Neuron (in vitro differentiated cells): Measurements from ENCODE around the gene TDRD10.

Source experiments
- H2AFZ ChIP-seq: one replicate; pipeline ENCODE4 v1.6.1; 2013; ENCODE audit warnings: low read depth, mild to moderate bottlenecking, inconsistent platforms, low read length, moderate library complexity
- H3K27me3 ChIP-seq: one replicate; pipeline ENCODE4 v1.6.1; 2013; ENCODE audit warnings: low read length; ENCODE audit not compliant: insufficient read depth
- H3K36me3 ChIP-seq: one replicate; pipeline ENCODE4 v1.6.1; 2013; ENCODE audit warnings: low read length; ENCODE audit not compliant: insufficient read depth
- H3K4me1 ChIP-seq: one replicate; pipeline ENCODE4 v1.6.1; 2013; ENCODE audit warnings: low read length; ENCODE audit not compliant: insufficient read depth
- H3K4me3 ChIP-seq: 2 replicates; pipeline ENCODE4 v1.5.1; 2013; ENCODE audit warnings: mild to moderate bottlenecking, low read length, moderate library complexity
- H3K9me3 ChIP-seq: one replicate; pipeline ENCODE4 v1.6.1; 2013; ENCODE audit warnings: low read length

Gene TDRD10

DNA sequence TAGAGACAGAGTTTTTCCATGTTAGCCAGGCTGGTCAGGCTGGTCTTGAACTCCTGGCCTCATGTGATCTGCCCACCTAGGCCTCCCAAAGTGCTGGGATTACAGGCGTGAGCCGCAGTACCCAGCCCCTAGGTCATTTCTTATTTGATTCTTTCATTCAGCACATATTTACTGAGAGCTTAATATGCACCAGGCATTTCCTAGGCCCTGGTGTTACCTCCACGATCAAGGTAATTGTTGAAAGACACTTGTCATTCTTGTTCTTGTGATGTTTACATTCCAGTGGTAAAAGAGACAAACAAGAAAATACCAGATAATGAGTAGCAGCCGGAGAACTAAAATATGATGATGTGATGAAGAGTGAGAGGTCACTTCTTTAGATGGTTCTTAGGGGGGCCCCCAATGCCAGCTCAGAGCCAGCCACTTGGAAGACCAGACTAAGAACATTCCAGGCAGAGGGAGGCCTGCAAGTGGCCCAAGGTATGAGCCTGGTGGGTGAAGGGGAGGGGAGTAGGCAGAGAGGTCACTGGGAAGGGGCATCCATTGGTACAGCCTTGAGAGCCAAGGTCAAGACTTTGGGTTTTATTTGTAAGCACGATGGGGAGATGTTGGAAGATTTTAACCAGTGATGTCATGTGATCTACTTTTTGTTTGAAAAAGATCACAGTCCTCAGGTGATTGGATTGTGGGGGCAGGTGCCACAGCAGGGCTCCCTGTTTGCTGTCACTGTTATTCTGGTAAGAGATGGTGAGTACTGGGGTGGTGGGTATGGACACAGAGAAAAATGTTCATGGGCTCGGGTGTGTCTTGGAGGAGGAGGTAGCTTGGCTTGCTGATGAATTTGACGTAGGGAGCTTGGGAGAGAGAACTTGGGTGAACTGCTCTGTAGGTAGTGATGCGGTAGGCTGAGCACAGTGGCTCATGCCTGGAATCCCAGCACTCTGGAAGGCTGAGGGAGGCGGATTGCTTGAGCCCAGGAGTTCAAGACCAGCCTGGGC lies 37.8 kb downstream of the TDRD10 start:
- H2AFZ ChIP-seq: no peak overlapping the region
- H3K36me3 ChIP-seq: no peaks in the 10 kb centered on the region
- H3K4me1 ChIP-seq: no peaks in the 10 kb centered on the region
- H3K9me3 ChIP-seq: no peaks in the 10 kb centered on the region
- no peak overlapping the region for H3K4me3 ChIP-seq
- H3K27me3 ChIP-seq: peaks cover 4% of the 10 kb centered on the region

DNA sequence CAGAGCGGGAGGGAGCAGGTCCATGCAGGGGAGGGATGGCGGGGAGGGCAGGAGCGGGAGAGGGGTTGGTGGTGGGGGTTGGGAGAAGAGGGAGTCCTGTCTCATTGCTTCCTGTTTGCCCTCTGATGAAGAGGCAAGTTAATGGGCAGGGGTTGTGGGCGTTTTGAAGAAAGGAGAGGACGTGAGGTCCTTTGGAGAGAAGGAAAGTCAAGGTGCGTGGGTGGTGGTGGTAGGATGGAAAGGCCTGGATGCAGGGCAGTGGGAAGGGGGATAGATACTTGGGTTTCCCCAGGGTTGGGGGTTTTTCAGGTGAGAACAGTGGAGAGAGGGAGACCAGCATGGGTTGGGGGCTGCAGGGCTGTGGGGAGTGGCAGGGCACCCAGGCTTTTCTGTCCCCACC lies 39.2 kb downstream of the TDRD10 start:
- Histone ChIP-seq H3K9me3 (no peaks in the 10 kb centered on the region), H3K36me3 (no peaks in the 10 kb centered on the region), H3K4me3 (no peak overlapping the region), H3K4me1 (no peaks in the 10 kb centered on the region), H3K27me3 (peaks cover 4% of the 10 kb centered on the region), H2AFZ (no peak overlapping the region)

DNA sequence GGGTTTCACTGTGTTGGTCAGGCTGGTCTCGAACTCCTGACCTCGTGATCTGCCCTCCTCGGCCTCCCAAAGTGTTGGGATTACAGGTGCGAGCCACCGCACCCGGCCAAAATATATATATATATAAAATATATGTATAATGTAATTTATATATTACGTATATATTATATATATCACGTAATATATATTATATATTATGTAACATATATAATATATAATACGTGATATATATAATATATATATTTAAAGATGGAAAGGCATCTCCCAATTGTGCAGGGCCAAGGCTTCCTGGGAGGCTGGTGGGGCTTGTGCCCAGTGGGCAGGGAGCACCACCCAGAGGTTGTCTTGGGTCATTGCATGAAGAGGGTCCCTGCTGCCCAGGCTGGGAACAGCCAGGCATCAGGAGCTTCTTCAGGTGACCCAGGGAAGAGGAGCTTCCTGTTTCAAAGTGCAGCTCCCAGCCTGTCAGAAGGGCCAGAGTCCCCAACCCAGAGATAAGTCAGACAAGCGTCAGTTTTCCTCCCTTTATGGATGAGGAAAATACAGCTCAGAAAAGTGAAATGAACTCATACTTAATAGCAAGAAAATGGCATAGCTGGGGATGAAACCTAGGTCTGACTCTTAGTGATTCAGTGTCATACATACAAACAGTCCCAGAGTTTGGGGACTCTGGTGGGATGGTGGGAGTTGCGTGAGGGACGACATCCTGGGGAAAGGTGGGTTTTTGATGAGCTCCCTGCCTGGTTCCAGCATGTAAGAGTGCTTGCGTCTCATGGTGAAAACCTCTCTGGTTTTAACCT lies 44.4 kb downstream of the TDRD10 start:
- peaks cover 2% of the 10 kb centered on the region for H3K27me3 ChIP-seq

DNA sequence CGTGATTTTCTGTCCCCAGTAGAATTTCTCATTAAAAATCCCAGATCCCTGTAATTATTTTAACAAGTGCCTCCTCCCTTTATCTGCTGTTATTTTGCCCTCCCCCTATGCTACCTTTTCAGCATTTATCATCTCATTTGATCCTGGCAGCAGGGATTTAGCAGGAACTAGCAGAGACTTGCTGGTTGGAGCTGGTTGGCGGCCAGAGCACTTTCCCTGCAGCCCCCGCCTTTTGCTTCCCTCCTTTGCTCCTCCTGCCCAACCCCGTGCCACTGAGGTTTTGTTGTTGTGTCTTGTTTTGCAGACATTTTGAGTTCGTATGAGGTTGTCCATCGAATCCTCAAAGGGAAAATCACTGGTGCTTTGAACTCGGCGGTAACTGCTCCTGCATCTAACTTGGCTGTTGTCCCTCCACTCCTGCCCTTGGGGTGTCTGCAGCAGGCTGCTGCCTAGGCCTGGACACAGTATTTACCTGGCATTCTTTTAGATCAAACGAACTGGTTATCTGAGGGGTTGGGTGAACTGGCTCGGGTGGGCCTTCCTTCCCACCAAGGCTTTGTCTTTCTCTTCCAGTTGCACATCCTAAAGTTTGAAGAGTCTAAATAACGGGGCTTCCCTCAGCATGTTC lies 45.2 kb downstream of the TDRD10 start:
- Histone ChIP-seq H2AFZ (no peak overlapping the region), H3K27me3 (peaks cover 2% of the 10 kb centered on the region), H3K36me3 (peaks cover 36% of the 10 kb centered on the region), H3K4me3 (no peak overlapping the region), H3K4me1 (no peaks in the 10 kb centered on the region), H3K9me3 (no peaks in the 10 kb centered on the region)

More for the DNA sequence above, 44.4 kb downstream of the TDRD10 start:
- H3K9me3 ChIP-seq: no peaks in the 10 kb centered on the region
- no peak overlapping the region for H3K4me3 ChIP-seq
- H2AFZ ChIP-seq: no peak overlapping the region
- H3K4me1 ChIP-seq: no peaks in the 10 kb centered on the region
- H3K36me3 ChIP-seq: peaks cover 29% of the 10 kb centered on the region

DNA sequence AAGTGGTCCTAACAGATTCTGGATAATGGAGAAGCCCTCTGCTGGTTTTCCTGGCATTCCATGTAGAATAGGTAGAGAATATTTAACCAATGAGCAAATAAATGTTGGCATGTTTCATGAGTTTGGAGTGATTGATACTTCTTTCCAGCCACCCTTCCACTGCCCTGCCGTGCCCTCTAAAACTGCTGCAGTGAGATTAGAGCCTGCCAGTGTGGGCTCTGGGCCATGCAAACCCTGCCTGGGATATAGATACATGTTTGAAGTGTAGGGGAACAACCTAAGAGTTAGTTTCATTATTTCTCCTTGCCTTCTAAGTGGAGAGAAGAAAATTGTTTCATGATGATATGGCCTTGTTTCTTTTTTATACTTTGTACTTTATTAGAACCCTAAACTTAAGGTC lies 46.0 kb downstream of the TDRD10 start:
- peaks cover 2% of the 10 kb centered on the region for H3K27me3 ChIP-seq
- peaks cover 44% of the 10 kb centered on the region for H3K36me3 ChIP-seq
- H3K9me3 ChIP-seq: no peaks in the 10 kb centered on the region
- no peak overlapping the region for H2AFZ ChIP-seq
- no peaks in the 10 kb centered on the region for H3K4me1 ChIP-seq
- H3K4me3 ChIP-seq: no peak overlapping the region

DNA sequence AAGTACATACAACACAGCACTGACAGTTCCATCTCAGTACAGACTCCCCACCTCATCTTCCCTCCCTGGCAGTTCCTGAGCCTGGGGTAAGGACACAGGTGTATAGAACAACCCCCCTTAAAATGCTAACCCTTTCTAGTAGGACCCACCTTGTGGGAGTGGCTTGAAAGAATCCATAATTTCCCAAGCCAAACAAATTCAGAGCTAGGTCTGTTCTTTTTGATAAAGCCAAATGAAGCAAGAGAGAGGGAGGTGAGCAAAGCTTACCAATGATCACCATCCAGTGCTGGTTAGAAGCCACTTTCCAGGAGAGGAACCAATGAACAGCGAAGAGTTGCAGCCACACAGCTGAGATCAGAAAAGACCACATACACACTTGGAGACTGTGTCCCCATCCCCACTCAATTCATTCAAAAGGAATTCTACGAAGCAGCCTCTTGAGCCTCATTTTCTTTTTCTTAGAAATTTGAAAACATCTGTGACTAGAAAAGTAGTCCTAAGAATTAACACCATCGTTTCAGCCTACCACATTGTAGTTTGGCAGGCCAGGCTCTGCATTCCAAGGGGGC lies 47.3 kb downstream of the TDRD10 start:
- Histone ChIP-seq H3K27me3 (peaks cover under 1% of the 10 kb centered on the region), H3K4me3 (no peak overlapping the region), H3K4me1 (no peaks in the 10 kb centered on the region), H2AFZ (no peak overlapping the region), H3K36me3 (peaks cover 57% of the 10 kb centered on the region), H3K9me3 (no peaks in the 10 kb centered on the region)

DNA sequence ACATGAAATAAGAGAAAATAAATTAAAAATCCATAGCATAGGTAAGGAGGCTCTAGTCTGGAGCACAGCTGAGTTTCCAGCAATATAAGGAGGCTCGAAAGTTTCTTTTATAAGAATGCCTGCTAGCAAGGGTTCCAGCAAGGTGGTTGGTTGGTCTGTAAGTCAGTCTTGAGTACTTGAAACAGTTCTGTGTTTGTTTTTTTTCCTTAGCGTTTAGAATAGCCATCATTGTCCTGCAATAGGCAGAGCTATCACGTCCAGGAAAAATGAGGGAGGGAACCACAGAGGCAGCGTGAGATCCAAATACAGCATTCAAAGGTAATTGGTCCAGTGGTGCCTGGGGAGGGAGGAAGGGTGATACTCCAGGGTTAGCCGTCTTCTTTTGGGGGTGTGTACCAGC lies 48.1 kb downstream of the TDRD10 start:
- Histone ChIP-seq H2AFZ (no peak overlapping the region), H3K9me3 (no peaks in the 10 kb centered on the region), H3K4me1 (no peaks in the 10 kb centered on the region), H3K27me3 (no peaks in the 10 kb centered on the region), H3K4me3 (no peak overlapping the region), H3K36me3 (peaks cover 65% of the 10 kb centered on the region)

DNA sequence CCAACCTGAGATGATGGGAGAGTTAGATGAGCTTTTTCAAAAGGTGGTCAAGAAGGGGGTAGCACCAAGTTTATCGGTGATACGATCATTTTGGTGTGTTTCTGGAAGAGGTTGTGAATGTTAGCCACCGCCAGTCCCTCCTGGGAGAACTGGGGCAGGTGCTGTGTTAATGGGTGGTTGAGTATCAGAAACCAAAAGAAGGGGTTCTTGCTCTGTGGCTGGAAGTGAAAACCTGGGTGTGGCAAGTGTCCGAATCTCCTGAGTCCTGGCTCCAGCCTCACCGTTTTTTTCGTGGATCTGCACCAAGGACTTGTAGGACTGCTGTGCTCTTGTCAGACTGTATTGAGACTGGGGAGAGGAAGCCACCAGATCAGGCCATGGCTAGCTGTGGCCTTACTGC lies 48.6 kb downstream of the TDRD10 start:
- H3K9me3 ChIP-seq: no peaks in the 10 kb centered on the region
- no peaks in the 10 kb centered on the region for H3K27me3 ChIP-seq
- H3K4me3 ChIP-seq: no peak overlapping the region
- H3K36me3 ChIP-seq: peaks cover 70% of the 10 kb centered on the region
- H3K4me1 ChIP-seq: no peaks in the 10 kb centered on the region
- no peak overlapping the region for H2AFZ ChIP-seq

DNA sequence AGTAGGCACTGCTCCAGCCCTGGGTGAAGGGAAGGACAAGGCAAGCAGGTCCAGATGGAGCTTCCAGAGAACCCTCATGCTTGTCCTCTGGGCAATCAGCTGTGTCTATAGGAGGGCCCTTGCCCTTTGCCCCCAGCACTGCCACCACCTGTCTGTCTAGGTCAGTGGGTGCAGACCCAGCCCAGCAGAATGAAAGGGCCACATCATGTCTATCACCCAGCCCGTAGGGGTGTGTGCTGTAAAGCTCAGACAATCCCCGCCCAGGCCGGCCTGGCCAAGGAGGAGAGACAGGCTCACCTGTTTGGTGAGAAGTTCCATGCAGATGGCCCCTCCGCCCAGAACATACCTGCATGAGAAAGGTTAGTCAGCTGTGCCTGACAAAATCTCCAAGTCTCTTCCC lies 49.5 kb downstream of the TDRD10 start:
- Histone ChIP-seq H3K9me3 (no peaks in the 10 kb centered on the region), H3K4me1 (peaks cover 5% of the 10 kb centered on the region), H3K27me3 (no peaks in the 10 kb centered on the region), H3K36me3 (peaks cover 71% of the 10 kb centered on the region), H3K4me3 (no peak overlapping the region), H2AFZ (no peak overlapping the region)

DNA sequence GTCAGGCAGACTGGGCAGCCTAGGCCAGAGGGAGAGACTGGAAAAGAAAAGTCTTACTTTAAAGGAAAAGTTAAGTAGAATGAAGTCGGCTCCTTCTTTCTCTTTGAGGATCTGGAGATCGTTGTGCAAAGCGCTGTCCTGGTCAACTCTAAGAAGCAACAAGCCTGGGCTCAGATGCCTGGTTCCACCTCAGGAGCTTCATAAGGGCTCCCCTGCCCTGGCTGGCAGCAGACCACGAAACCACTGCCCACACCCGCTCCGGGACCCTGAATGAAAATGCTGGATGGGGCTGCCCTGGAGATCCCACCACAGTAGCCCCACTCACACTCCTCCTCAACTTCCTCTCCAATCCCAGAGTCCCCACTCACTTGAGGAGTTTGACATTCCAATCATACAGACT lies 50.0 kb downstream of the TDRD10 start:
- no peaks in the 10 kb centered on the region for H3K9me3 ChIP-seq
- no peaks in the 10 kb centered on the region for H3K27me3 ChIP-seq
- peaks cover 72% of the 10 kb centered on the region for H3K36me3 ChIP-seq
- no peak overlapping the region for H2AFZ ChIP-seq
- H3K4me3 ChIP-seq: no peak overlapping the region
- peaks cover 11% of the 10 kb centered on the region for H3K4me1 ChIP-seq

DNA sequence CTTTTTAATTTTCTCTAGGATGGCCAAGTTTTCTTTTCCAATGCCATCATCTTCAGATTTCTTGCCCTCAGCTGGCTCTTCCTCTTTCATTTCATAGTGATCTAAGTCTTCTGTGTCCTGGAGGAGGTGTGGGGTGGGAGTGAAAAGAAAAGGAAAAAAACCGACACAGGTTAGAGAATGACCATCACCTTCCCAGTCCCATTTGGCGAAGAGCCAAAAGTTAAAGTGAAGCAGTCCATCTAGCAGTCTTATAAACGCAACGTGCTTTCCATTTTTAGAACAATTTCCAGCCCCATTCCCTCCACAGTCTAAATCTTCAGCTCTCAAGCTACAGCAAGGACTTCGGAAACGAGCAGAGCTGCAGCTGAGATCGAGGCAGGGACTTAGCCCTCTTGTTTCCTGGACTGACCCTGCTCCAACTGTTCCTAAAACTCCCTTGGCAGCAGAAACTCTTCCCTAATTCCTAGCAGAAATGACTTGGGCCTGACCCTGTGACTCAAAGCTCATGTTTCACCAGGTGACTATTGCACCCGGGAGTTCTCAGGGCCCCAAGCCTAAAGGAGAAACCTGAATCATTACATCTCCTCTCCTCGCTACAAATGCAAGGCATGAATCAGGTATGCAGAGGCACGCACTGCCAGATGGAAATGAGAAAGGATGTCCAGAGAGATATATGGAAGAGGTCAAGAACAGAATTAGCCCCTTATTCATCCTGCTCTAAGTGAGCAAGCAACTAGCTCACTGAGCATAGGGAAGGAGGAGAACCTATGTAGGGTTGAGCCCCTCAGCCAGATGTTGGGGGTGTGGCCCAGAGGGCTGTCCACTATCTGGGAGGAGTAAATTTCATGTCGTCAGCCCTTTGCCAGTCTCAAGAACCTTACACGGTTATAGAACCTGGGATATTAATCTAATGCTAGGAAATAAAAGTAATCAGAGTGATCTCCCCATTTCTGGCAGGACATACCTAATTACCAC lies 51.3 kb downstream of the TDRD10 start:
- Histone ChIP-seq H3K36me3 (peaks cover 72% of the 10 kb centered on the region), H2AFZ (no peak overlapping the region), H3K9me3 (no peaks in the 10 kb centered on the region), H3K4me3 (no peak overlapping the region), H3K27me3 (no peaks in the 10 kb centered on the region), H3K4me1 (peaks cover 19% of the 10 kb centered on the region)

DNA sequence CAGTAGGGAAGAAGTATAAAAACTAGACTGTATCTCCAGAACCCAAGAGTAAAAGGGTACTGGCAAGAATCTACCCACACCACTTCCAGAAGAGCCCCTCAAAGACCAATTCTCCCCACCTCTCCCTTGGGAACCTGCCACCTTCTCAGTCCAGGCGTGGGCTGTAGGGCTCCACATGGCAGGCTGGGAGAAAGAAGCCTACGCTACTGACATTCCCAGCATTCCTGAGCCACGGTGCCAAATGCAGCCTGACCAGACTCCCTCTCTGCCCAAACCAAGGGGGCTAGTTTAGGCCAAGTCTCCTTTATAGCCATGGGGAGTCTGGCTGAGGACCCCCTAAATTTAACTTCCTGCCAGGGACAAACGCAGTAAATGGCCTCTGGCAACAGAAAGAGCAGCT lies 54.4 kb downstream of the TDRD10 start:
- H2AFZ ChIP-seq: no peak overlapping the region
- H3K4me1 ChIP-seq: peaks cover 24% of the 10 kb centered on the region
- H3K4me3 ChIP-seq: peak overlapping the region; percentile 67
- no peaks in the 10 kb centered on the region for H3K27me3 ChIP-seq
- peaks cover 44% of the 10 kb centered on the region for H3K36me3 ChIP-seq
- H3K9me3 ChIP-seq: no peaks in the 10 kb centered on the region
